ENCODE data around the gene GPR55.
"Not testable (repeated sequence)": the region's sequence is repeated elsewhere in the genome, so short reads cannot be mapped to it uniquely, and the experiment has no call there.

Gene GPR55, protein sequence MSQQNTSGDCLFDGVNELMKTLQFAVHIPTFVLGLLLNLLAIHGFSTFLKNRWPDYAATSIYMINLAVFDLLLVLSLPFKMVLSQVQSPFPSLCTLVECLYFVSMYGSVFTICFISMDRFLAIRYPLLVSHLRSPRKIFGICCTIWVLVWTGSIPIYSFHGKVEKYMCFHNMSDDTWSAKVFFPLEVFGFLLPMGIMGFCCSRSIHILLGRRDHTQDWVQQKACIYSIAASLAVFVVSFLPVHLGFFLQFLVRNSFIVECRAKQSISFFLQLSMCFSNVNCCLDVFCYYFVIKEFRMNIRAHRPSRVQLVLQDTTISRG

GRCh38 chr2:230924470-230925341, at the start of gene GPR55:
Gene GPR55 (minus strand): TSS chr2:230925242. CDS start chr2:230910962, 14,280 bp downstream.
- peak; percentile 60 for DNase-seq (ENCODE audit: low read depth)

- DNase-seq (ENCODE audit: low read depth): peak; percentile 75
Measured at GRCh38 chr2:230974096-230974913, 49.3 kb upstream of the GPR55 start.

GRCh38 chr2:230972046-230972445, 47.0 kb upstream of the GPR55 start:
- no peak for DNase-seq (ENCODE audit: low read depth)

- no peak for DNase-seq (ENCODE audit: low read depth)
Measured at GRCh38 chr2:230969659-230970015, 44.6 kb upstream of the GPR55 start.

DNA sequence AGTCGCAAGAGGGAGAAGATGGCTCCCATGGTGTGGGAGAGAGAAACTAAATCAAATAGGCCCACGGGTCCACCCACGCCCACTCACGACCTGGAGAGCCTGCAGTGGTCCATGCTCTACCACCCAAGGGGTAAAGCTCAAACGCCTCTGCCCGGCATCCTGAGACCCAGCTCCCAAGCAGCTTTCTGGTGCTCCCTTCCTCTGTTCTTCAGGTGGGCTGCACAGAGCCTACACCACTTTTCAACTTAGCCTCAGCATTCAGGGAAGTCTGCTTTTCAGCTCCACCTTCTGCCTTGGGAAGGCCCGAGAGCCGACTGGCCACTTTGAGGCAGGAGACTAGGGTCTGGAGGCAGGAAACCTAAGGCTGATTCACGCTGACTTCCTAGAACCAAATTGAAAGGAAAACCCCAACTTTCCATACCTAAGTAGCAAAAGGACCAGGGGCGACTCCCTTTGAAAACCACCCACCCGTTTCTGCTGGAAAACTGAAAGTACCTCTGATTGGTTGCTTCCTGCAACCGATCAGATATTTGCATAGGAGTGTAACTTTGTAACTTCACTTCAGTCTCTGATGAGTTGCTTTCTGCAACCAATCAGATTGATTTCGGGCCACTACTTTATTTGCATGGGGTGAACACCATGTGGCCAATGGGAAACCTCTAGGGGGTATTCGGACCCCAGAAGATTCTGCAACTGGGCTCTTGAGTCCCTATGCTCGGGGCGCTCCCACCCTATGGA, 44.0 kb upstream of the GPR55 start:
- DNase-seq (ENCODE audit: low read depth): no peak

GRCh38 chr2:230968314-230968713, 43.3 kb upstream of the GPR55 start:
- DNase-seq (ENCODE audit: low read depth): not testable (repeated sequence)

DNA sequence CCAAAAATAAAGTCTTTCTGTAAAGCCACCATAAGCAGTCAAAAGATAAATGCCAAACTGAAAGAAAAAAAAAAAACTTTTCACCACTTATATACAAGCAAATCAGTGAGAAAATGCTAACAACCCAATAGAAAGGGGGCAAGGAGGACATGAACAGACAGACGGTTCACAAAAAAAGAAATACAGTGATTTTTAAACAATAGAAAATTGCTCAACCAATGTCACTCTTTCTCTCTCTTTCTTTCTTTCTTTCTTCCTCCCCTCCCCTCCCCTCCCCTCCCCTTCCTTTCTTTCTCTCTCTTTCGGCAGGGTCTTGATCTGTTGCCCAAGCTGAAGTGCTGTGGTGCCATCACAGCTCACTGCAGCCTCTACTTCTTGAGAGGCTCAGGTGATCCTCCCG, 42.1 kb upstream of the GPR55 start:
- DNase-seq (ENCODE audit: low read depth): no peak

- no peak for DNase-seq (ENCODE audit: low read depth)
Measured at GRCh38 chr2:230964136-230964730, 39.2 kb upstream of the GPR55 start.

GRCh38 chr2:230961091-230961491, 36.0 kb upstream of the GPR55 start:
- no peak for DNase-seq (ENCODE audit: low read depth)

DNA sequence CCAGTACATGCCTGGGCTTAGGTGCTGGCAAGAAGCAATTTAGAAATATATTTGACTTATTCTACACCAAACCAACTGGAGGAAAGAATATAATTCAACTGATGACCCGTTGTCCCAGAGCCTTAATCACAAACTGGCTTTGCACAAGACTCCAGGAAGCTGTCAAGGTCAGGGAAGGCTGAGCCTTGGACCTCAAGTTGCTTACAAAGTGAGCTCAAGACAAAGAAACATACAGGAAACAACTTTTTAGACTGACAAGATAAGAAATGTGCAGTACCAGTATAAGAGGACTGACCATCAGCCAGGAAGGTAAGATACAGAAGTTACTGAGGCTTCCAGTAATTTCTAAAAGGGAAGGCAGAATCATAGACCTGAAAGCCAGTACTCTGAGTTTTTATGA, 35.0 kb upstream of the GPR55 start:
- no peak for DNase-seq (ENCODE audit: low read depth)

DNA sequence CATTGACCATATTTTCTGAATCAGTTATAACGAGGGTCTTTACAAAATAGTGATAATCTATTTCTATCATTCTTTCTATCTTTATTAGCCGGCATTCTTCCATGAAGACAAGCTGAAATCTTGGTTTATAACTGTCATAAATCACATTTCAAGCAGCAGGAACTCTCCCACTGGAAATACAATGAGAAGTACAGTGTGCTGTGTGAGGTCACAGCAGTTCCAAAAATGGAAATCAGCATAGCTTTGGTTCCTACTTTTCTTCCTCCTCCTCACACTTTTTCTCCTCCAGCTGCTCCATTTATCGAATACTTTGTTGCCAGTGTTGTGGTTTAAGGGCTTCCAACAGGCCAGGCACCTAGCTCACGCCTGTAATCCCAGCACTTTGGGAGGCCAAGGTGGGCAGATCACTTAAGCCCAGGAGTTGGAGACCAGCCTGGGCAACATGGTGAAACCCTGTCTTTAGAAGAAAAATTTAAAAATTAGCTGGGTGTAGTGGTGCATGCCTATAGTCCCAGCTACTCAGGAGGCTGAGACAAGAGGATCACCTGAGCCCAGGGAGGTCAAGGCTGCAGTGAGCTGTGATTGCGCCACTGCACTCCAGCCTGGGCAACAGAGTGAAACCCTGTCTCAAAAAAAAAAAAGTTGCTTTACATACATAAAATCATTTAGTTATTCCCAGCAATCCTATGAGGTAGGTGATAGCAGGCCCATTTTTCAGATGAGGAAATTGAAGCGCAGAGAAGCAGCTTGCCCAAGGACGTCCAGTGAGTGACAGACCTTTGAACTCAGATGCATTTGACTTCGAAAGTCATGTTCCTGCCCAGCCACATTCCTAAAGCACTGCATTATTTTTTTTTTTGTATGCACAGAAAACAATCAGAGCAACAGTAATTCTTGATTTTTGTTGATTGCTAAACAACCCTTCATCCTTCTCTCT, 34.0 kb upstream of the GPR55 start:
- no peak for DNase-seq (ENCODE audit: low read depth)

DNA sequence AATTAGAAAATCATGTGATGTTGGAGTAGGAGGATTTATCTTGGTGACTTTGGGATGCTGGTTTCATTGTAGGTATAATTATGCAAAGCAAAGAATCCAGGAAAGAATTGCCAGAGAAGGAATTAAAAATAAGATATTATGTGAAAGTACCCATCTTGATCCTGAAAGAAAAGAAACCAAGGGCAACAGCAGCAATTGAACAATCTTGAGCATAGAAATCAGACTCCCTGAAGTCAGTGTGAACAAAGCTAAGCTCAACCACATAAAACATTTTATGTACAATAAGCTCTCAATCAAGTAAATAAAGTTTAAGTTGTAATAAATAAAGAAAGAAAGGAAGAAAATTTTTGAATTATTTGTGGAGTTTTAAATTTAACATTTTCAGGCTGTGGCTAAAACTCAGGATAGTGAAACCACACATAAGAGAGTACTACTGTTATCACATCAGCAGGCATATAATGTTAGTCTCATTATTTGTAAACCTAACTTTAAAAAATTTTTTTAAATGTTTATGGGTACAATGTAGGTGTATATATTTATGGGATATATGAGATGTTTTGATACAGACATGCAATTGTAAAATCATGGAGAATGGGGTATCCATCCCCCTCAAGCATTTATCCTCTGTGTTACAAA, 32.8 kb upstream of the GPR55 start:
- DNase-seq (ENCODE audit: low read depth): no peak

DNA sequence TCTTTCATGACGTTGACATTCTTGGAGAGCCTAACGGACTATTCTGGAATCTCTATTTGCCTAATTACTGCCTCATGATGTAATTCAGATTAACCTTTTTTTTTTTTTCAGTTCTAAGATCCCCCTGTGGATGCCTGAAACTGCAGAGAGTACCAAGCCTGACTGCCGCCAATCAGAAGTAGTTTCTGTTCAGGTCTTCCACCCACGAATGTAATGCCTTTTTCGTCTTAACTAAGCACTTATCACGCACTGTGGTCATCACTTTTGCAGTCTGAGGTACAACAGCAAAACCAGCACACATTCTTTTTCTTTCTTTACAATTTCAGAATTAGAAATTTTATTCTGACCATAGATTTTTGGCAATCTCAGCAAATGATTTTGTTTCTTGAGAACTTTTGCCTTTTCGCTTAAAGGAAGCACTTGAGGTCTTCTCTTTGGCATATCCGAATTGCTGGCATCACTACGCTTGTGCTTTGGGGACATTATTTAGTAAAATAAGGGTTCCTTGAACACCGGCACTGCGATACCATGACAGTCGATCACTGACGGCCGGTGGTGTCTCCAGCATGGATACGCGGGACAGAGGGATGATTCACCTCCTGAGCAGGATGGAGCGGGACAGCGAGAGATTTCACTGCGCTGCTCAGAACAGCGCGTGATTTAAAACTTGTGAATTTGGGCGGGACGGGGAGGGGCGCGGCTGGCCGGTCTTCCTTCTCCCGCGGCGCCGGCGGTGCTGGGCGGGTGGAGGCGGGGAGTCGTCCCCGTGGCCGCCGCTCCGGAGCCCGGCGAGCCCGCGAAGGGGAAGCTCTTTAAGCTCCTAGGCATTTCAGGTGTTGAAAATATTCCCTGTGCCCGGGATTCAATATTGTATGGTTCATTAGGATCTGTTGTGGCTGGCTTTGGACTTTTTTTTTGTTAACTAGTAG, 32.0 kb upstream of the GPR55 start:
- no peak for DNase-seq (ENCODE audit: low read depth)

GRCh38 chr2:230955163-230955737, 30.2 kb upstream of the GPR55 start:
- DNase-seq (ENCODE audit: low read depth): no peak

DNA sequence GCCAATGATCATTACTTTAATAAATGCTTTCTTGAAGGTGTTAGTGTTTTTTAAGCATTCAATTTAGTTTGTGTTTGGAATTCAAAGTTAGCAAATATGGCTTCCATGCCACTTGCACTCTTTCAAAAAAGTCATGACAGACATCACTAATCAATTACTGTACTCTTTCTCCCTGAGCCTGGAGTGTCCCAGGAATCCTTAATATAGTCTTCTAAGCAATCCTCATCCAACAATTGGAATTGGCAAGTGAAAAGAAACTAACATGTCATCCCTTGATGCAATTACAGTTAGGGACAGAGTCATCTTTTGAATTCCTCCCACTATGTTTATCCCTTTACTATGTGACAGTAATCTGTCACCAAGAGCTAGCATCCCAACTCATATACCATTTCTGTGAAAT, 29.7 kb upstream of the GPR55 start:
- DNase-seq (ENCODE audit: low read depth): no peak

GRCh38 chr2:230953845-230954244, 28.8 kb upstream of the GPR55 start:
- no peak for DNase-seq (ENCODE audit: low read depth)

DNA sequence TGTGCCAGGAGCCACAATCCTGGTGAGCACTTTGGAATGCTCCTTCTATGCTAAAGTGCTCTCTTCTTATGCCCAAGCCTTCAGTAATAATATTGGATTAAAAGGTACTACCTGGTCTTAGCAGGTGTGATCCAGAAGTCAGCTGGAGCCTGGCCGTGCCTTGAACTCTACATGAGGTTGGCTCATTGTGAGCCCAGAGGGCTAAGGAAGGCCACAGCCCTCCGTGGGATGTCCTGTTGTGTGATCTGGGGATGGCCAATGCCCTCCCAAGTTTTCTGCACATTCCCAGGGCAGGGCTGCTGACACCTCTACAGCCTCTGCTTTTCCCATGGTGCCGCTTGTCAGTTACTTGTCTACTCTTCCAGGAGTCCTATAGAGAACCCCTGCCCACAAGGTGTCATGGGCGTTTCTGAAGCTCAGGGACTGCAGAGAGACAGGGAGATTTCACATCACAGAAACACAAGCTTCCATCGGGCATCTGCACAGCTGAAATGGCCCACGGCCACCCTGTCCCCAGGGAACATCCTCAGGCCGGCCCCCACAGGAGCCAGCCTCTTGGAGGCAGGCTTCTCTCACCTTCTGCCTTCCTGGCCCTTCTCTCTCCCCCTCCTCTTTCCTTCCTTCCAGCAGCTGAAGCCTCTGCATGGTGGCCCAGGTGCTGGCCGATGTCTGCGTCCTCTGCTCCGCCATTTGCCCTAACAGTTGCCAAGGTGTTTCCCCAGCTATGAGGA, 27.3 kb upstream of the GPR55 start:
- no peak for DNase-seq (ENCODE audit: low read depth)

DNA sequence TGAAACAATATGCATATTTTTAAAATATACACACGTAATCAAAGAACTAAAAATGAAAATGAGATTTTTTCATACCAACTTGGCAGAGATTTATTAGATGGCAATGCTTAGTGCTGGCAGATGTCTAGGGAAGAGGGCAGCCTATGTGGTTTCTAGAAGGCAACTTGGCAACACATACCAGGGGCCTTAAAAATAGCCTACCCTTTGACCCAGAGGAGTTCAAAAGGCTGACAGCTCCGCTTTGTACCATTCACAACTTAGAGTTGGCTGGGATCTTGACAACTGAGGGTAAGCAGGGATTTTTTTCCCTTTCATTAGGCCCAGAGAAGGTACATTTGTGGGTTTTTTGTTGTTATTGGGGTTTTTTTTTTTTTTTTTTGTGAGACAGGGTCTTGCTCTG, 26.4 kb upstream of the GPR55 start:
- DNase-seq (ENCODE audit: low read depth): no peak

Measured in stimulated activated CD8-positive, alpha-beta memory T cell treated with anti-CD3 and anti-CD28 coated beads, Interleukin-4, amount 100 ng/mL, for 24 hours (primary cell).